ENCODE measurements around the gene PPP2CA.
A peak's percentile ranks its signal among the peaks of the same experiment; 100 is the strongest.

PPP2CA gene

DNA sequence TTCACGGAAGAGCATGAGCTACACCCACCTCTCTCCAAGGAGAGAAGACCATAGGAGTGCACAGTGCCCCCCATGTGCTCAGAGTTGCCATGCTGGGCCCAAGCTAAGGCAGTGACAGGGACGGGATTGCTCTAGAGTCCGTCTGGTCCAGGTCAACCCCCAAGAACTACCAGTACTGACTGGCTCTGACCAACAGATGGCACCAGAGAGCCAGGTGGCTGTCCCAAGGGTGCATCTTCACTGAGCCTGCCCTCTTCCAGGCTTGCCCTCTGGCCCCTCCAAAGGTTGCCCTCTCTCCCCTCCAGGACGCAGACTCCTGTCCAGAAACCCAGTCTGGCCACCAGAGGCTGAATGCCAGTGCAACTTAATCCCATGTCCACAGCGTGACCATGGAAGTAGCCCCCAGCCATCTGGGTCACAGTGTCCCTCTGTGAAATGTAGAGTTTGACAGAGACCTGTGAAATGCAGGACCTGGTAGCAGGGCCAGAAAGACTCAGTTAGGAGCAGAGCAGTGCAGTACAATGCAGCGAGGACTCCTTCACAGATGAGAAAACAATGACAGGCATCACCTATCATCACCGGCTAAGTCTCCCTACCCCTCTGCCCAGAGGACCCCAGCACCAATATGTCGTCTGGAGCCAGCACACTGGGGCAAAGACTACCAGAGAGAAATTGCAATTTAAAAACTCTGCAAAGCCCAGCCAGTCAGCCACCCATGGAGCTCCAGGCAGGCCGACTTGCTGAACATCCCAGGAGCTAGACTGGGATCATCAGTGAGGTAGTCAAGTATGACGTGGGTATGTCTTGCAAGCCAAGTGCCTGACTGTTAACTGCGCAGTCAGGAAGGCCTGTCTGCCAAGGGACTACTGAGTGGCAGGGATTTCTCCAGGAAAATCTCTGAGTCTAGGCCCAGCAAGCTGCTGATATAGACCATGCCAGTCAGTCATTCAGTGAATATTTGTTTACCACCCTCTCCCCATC lies 41.4 kb downstream of the PPP2CA start:
- H3K9me3 ChIP-seq (ENCODE audit: control insufficient read depth, insufficient read depth, low read depth, low read length), result no peaks in the 10 kb centered on the region
- no peaks in the 10 kb centered on the region for H3K27me3 ChIP-seq (ENCODE audit: control insufficient read depth, insufficient read depth, low read length)
- no peaks in the 10 kb centered on the region for H3K4me1 ChIP-seq (ENCODE audit: control insufficient read depth, insufficient read depth, low read length)
- H3K36me3 ChIP-seq (ENCODE audit: control insufficient read depth, insufficient read depth, low read length), result no peaks in the 10 kb centered on the region
- no peak overlapping the region for H3K4me3 ChIP-seq (ENCODE audit: low read depth, low read length)
- no peak overlapping the region for H3K27ac ChIP-seq (ENCODE audit: low read depth, low read length)
- no peak overlapping the region for H3K9ac ChIP-seq (ENCODE audit: low read length)

DNA sequence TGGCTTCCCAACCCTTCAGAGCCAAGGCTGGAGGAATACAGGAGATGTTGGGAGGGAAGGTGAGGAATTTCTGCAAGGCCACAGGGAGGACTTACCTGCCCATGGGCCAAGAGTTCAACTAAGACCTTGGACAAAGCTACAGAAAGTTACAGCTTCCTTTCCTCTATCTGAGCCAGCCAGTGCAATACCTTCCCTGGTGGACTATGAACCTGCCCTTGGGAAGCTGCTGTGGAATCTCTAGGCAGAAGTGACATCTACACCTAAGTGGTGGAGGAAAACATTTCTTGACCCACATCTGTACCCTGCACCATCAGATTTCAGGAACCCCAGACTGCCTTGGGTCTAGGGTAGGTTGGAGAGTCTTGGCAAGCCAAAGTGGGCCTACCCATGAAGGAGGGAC lies 42.4 kb downstream of the PPP2CA start:
- no peaks in the 10 kb centered on the region for H3K4me1 ChIP-seq (ENCODE audit: control insufficient read depth, insufficient read depth, low read length)
- H3K27ac ChIP-seq (ENCODE audit: low read depth, low read length), result no peak overlapping the region
- no peak overlapping the region for H3K9ac ChIP-seq (ENCODE audit: low read length)
- no peaks in the 10 kb centered on the region for H3K36me3 ChIP-seq (ENCODE audit: control insufficient read depth, insufficient read depth, low read length)
- no peaks in the 10 kb centered on the region for H3K9me3 ChIP-seq (ENCODE audit: control insufficient read depth, insufficient read depth, low read depth, low read length)
- no peak overlapping the region for H3K4me3 ChIP-seq (ENCODE audit: low read depth, low read length)
- no peaks in the 10 kb centered on the region for H3K27me3 ChIP-seq (ENCODE audit: control insufficient read depth, insufficient read depth, low read length)

DNA sequence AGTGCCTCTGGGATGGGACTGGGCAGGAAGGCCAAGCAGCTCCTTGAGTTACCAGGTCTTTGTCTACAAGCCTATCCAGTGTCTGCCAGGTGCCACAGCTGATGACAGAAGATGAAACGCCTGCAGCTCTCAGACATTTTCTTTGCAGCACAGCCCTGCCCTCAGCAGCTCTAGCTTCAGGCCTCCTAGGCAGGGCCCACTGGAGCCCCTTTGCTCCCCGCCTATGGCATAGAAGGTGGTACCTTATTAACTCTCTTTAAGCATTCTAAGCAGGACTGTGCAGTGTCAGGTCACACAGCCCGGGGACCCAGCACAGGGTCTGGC lies 47.8 kb downstream of the PPP2CA start:
- H3K27me3 ChIP-seq (ENCODE audit: control insufficient read depth, insufficient read depth, low read length), result no peaks in the 10 kb centered on the region
- H3K4me3 ChIP-seq (ENCODE audit: low read depth, low read length), result peak overlapping the region; percentile 100
- H3K4me1 ChIP-seq (ENCODE audit: control insufficient read depth, insufficient read depth, low read length), result 0 out of 2 replicates have a peak, but pooled peaks cover 8% of the 10 kb centered on the region
- H3K27ac ChIP-seq (ENCODE audit: low read depth, low read length), result no peak overlapping the region
- H3K9me3 ChIP-seq (ENCODE audit: control insufficient read depth, insufficient read depth, low read depth, low read length), result no peaks in the 10 kb centered on the region
- peaks cover 8% of the 10 kb centered on the region for H3K36me3 ChIP-seq (ENCODE audit: control insufficient read depth, insufficient read depth, low read length)
- no peak overlapping the region for H3K9ac ChIP-seq (ENCODE audit: low read length)

DNA sequence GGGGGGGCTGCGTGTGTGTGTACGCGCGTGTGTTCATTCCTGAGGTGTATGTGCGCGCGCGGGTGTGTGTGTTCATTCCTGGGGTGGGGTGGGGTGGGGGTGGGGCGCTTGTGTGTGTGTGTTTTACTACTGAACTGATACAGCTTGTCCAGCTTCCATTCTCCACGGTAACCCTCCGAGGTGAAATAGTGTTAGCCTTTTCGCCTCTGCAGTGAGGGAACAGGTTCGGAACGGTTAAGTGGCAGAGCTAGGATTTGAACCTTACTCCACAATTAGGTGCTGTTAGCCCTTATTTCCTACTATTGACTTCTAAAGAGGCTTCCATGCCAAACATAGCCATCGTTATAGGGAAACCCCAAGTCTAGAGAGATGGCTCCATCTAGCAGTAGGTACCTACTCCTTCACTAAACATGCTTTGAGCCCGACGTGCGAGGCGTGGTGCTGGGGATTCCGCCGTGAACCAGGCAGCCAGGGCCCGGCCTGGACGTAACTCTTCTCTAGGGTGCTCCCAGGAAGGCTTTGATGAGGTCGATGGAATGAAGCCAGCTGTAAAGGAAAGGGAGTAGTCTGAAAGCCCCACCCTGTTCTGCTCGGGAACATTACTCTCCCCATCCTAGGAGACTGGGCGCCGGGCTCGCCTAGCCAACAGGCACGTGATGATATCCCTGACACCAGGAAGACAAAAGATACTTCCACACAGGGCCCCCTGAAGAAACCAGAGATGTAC lies 48.3 kb downstream of the PPP2CA start:
- H3K9ac ChIP-seq (ENCODE audit: low read length), result peak overlapping the region; percentile 99
- peak overlapping the region; percentile 100 for H3K4me3 ChIP-seq (ENCODE audit: low read depth, low read length)
- no peaks in the 10 kb centered on the region for H3K27me3 ChIP-seq (ENCODE audit: control insufficient read depth, insufficient read depth, low read length)
- H3K4me1 ChIP-seq (ENCODE audit: control insufficient read depth, insufficient read depth, low read length), result 0 out of 2 replicates have a peak, but pooled peaks cover 8% of the 10 kb centered on the region
- peaks cover 11% of the 10 kb centered on the region for H3K36me3 ChIP-seq (ENCODE audit: control insufficient read depth, insufficient read depth, low read length)
- no peaks in the 10 kb centered on the region for H3K9me3 ChIP-seq (ENCODE audit: control insufficient read depth, insufficient read depth, low read depth, low read length)
- peak overlapping the region; percentile 100 for H3K27ac ChIP-seq (ENCODE audit: low read depth, low read length)

DNA sequence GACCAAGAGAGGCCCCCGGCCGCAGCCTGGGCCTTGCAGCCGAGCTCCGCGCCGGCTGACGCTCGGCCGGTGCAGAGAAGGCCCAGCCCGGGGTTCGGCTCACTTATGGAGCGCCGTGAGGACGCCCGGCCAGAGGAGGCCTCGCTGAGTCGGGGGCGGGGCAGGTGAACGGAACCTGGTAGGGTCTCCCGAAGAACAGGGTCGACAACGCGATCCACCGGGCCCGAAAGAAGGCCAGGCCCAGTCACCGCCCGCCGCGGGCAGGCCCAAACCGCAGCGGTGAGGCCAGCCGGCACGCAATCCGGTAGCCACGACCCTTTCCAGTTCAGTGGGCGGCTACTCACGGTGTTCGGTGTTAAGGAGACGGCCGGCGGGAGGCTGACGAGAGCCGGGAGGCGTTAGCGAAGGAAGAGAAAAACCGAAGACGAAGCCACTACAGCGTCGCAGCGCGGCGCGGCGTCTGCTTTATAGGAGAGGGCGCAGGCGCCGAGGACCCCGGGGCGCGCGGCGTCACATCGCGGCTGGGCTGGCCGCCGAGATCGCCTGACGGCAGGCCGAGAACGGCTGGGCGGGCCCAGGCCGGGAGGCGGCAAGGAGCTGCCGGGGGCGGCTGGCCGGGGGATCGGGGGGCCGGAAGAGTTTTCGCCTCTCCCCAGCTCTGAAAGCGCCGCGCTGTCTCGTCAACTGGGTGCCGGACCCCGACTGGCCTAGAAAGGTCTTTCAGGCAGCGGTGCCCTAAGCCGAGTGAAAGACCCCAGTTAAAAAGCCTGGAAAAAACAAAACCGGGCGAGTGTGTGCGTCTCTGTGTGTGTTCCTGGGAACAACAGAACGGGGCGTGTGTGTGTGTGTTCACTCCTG lies 49.1 kb downstream of the PPP2CA start, which contains the start of gene SKP1:
TSS of gene SKP1 (minus strand) at position 440 of the 858 bp plus-strand sequence. CDS start 2,928 bp downstream, outside the sequence.
- 0 out of 2 replicates have a peak, but pooled peaks cover 8% of the 10 kb centered on the region for H3K4me1 ChIP-seq (ENCODE audit: control insufficient read depth, insufficient read depth, low read length)
- H3K36me3 ChIP-seq (ENCODE audit: control insufficient read depth, insufficient read depth, low read length), result peaks cover 19% of the 10 kb centered on the region
- H3K27ac ChIP-seq (ENCODE audit: low read depth, low read length), result peak within 1 kb of the TSS; percentile 100
- H3K9me3 ChIP-seq (ENCODE audit: control insufficient read depth, insufficient read depth, low read depth, low read length), result no peaks in the 10 kb centered on the region
- no peaks in the 10 kb centered on the region for H3K27me3 ChIP-seq (ENCODE audit: control insufficient read depth, insufficient read depth, low read length)
- peak within 1 kb of the TSS; percentile 100 for H3K4me3 ChIP-seq (ENCODE audit: low read depth, low read length)
- H3K9ac ChIP-seq (ENCODE audit: low read length), result peak within 1 kb of the TSS; percentile 99

DNA sequence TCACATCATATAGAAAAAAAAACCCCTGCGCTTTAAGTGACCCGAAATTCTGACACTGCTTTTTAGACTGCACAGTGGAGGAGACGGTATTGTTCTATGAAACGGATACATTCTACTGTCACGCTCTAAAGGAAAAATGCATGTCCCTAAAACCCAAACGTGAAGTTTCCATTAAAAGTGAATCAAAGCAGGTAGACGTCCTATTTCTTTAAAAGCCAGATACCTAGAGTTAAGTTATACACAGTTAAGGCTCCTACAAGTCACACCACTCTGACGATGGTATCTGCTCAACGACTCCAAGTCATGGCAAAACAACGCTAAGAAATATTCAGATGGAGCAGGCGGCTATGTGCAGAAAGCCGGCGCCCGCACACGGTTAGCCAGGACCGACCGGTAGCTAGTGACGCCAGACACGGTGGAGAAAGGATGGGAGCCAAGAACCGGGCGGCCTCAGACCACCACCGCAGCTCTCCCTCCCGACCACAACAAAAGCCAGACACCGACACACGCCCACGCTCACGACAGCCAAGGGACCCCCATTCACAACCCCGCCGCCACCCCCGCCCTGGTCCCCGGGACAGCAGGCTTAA lies 49.9 kb downstream of the PPP2CA start:
- H3K4me1 ChIP-seq (ENCODE audit: control insufficient read depth, insufficient read depth, low read length), result 0 out of 2 replicates have a peak, but pooled peaks cover 8% of the 10 kb centered on the region
- peaks cover 26% of the 10 kb centered on the region for H3K36me3 ChIP-seq (ENCODE audit: control insufficient read depth, insufficient read depth, low read length)
- H3K4me3 ChIP-seq (ENCODE audit: low read depth, low read length), result peak overlapping the region; percentile 100
- H3K27ac ChIP-seq (ENCODE audit: low read depth, low read length), result peak overlapping the region; percentile 100
- H3K27me3 ChIP-seq (ENCODE audit: control insufficient read depth, insufficient read depth, low read length), result no peaks in the 10 kb centered on the region
- no peaks in the 10 kb centered on the region for H3K9me3 ChIP-seq (ENCODE audit: control insufficient read depth, insufficient read depth, low read depth, low read length)
- H3K9ac ChIP-seq (ENCODE audit: low read length), result peak overlapping the region; percentile 99

DNA sequence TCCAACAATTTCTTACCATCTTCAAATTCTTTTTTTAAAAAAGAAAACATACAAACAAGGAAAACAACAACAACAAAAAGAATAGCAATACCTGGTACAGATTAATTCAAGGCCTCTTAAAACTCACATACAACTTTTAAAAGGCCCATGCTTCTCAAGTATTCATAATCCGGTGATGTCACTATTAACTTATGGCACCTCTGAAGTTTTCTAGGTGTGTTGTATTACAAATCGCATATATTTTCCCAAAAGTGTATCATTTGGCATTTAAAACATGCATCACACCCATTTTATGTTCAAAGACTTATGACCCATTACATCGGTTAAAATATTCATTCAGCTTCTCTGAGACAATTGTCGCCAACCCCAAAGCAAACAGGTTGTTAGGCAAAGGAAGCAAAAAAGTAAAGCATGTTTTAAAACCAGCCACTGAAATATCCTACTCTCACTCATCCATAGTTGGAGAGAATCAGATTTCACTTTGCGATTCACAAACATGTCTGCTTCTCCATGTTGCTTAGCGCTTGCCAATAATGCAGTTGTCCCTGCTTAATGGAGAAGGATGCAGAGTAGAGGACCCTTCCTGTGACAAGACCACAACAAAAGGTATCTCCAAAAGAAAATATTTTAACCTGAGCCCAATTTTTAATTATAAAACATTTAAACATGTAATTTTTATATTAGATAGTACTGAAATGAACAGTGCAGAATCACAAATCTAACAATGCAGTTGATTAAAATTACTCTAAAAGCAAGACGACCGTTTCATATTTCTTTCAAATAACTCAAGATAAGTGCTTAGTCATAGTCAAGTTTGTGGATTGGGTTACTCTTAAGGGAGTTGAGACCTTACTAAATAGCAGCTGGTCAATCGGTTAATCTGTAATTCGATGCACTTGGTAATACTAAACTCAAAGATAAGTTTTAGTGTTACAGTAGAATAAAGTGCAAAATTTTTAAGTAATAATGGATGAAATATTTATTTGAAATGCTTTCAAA lies 50.7 kb downstream of the PPP2CA start:
- H3K4me3 ChIP-seq (ENCODE audit: low read depth, low read length), result peak overlapping the region; percentile 100
- 0 out of 2 replicates have a peak, but pooled peaks cover 8% of the 10 kb centered on the region for H3K4me1 ChIP-seq (ENCODE audit: control insufficient read depth, insufficient read depth, low read length)
- H3K9me3 ChIP-seq (ENCODE audit: control insufficient read depth, insufficient read depth, low read depth, low read length), result no peaks in the 10 kb centered on the region
- H3K27ac ChIP-seq (ENCODE audit: low read depth, low read length), result no peak overlapping the region; the same call in 1 of the 2 replicates
- H3K9ac ChIP-seq (ENCODE audit: low read length), result peak overlapping the region; percentile 99
- no peaks in the 10 kb centered on the region for H3K27me3 ChIP-seq (ENCODE audit: control insufficient read depth, insufficient read depth, low read length)
- peaks cover 35% of the 10 kb centered on the region for H3K36me3 ChIP-seq (ENCODE audit: control insufficient read depth, insufficient read depth, low read length)

DNA sequence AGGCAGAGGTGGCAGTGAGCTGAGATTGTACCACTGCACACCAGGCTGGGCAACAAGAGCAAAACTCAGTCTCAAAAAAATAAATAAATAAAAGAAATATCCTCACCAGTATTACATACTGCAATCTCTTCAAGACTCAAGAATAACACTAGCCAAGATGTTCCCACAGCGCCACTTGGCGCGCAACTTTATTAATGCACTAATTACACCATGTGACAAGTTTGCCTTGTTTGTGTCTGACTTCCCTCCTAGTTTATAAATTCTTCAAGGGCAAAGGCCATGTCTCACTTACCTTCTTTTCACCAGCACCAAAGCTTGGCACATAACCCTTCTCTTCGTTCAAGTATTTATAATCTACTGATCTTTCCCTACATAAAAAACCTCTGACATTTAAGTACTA lies 53.9 kb downstream of the PPP2CA start:
- Histone ChIP-seq H3K9ac (ENCODE audit: low read length) (no peak overlapping the region), H3K4me1 (ENCODE audit: control insufficient read depth, insufficient read depth, low read length) (0 out of 2 replicates have a peak, but pooled peaks cover 2% of the 10 kb centered on the region), H3K9me3 (ENCODE audit: control insufficient read depth, insufficient read depth, low read depth, low read length) (no peaks in the 10 kb centered on the region), H3K36me3 (ENCODE audit: control insufficient read depth, insufficient read depth, low read length) (peaks cover 60% of the 10 kb centered on the region), H3K27me3 (ENCODE audit: control insufficient read depth, insufficient read depth, low read length) (no peaks in the 10 kb centered on the region), H3K4me3 (ENCODE audit: low read depth, low read length) (no peak overlapping the region), H3K27ac (ENCODE audit: low read depth, low read length) (no peak overlapping the region)

DNA sequence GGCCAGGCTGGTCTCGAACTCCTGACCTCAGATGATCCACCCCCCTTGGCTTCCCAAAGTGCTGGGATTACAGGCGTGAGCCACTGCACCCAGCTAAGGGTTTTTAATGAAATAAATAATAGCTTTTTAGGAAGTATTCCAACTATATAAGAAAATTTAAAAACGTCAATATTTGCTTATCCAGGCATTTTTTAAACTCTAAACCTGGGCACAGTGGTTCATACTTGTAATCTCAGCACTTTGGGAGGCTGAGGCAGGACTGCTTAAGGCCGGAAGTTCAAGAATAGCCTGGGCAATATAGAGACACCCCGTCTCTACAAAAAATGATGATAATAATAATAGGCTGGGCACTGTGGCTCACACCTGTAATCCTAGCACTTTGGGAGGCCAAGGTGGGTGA lies 63.3 kb downstream of the PPP2CA start:
- Histone ChIP-seq H3K27ac (ENCODE audit: low read depth, low read length) (no peak overlapping the region), H3K36me3 (ENCODE audit: control insufficient read depth, insufficient read depth, low read length) (peaks cover 89% of the 10 kb centered on the region), H3K27me3 (ENCODE audit: control insufficient read depth, insufficient read depth, low read length) (no peaks in the 10 kb centered on the region), H3K4me1 (ENCODE audit: control insufficient read depth, insufficient read depth, low read length) (no peaks in the 10 kb centered on the region), H3K9me3 (ENCODE audit: control insufficient read depth, insufficient read depth, low read depth, low read length) (no peaks in the 10 kb centered on the region; the same call in 1 of the 2 replicates), H3K4me3 (ENCODE audit: low read depth, low read length) (no peak overlapping the region), H3K9ac (ENCODE audit: low read length) (no peak overlapping the region)
